NOMO-1 treated with DMSO at 0.1 percent for 48 hours (cell line): ENCODE data around the gene NEXMIF.
"Not testable (repeated sequence)": the region's sequence is repeated elsewhere in the genome, so short reads cannot be mapped to it uniquely, and the experiment has no call there.

Source experiments
- DNase-seq: peaks from one replicate; lab custom pipeline; 2025; ENCODE audit not compliant: unreplicated experiment; lab: John Stamatoyannopoulos, UW

The NEXMIF gene

DNA sequence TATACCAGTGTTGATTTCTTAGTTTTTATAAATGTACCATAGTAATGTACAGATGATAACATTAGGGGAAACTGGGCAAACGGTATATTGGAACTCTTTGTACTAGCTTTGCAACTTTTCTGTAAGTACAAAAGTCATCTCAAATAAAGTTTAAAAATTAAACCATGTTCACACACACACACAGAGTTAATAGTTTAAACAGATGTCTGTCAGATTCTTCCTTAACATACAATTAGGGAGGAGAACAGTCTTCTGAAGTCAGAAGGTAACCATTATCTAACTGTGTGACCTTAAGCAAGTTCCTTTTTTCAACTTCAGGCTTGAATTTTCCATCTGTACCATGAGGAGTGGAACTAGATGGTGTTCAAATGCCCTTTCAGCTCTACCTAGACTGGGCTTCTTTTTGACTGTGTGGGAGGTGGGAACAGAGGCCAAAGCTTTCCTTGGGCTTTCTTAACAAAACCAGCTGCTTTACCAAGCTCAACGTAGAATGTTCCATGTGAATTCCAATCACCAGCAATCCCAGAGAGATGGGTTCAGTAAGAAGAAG lies 127.8 kb downstream of the NEXMIF start:
- DNase-seq = no peak

DNA sequence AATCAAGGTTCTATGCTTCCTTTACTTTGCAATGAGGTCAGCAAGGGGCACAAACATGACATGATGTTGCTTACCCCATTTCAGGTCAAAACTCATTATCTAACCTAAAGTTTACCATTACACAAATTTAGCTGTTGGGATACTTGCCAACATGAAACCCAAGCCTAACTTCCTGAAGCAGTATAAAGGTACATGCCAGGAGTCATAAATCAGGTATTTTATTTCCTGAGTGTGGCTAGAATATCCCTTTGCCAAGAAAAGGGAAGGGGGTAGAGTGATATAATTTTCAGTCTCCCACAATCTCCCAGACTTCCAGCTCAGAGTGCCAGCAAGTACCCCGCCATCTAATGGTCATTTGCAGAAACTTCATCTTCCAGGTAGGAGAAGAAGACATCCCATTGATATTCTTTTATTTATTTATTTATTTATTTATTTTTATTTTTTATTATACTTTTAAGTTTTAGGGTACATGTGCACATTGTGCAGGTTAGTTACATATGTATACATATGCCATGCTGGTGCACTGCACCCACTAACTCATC lies 136.6 kb downstream of the NEXMIF start:
- no peak for DNase-seq

DNA sequence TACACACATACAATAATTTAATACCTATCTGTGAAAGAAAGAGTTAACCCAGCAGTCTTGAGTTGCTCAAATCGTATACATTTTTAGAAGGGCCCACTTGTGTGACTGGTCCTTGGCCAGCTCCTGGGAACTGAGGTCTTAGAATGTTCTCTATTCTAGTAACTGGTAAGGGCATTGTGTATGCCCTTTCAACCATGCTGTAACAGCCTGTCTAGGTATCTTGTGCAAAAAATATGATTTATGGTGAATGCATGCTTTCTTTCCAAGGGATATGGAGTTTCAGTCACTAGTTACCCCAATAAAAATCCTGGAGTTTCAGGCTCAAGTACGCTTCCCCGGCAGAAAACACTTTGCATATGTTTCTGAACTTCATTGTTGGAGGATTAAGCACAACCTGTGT lies 140.6 kb downstream of the NEXMIF start:
- DNase-seq = no peak

DNA sequence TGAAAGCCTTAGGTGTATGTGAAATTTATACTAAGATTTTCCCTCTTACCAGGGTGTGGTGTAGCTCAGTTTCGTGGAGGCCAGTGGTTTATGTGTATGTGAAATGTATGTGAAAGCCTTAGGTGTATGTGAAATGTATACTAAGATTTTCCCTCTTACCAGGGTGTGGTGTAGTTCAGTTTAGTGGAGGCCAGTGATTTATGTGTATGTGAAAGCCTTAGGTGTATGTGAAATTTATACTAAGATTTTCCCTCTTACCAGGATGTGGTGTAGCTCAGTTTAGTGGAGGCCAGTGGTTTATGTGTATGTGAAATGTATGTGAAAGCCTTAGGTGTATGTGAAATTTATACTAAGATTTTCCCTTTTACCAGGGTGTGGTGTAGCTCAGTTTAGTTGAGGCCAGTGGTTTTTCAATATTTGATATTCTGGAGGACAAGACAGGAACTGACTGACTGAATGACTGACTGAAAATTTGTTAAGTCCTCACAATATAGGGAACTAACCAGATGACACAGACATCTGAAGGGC lies 143.7 kb downstream of the NEXMIF start:
- no peak for DNase-seq

DNA sequence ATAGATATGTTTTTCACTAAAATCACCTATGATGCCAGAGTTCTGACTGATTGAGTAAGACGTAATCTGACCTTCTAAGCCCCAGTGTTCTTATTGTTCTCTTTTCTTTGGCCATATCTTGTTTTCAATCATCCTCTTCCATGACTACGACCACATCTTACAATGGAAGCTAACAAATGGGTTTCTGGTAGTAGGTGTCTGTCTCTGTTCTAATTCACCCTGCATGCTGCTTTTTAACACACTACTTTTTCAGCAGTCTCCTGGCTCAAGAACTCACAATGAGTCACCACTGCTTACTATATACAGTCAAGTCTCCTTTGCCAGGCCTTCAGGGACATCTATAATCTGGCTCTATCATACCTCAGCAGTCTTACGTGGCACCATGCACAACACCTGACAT lies 146.1 kb downstream of the NEXMIF start:
- no peak for DNase-seq

DNA sequence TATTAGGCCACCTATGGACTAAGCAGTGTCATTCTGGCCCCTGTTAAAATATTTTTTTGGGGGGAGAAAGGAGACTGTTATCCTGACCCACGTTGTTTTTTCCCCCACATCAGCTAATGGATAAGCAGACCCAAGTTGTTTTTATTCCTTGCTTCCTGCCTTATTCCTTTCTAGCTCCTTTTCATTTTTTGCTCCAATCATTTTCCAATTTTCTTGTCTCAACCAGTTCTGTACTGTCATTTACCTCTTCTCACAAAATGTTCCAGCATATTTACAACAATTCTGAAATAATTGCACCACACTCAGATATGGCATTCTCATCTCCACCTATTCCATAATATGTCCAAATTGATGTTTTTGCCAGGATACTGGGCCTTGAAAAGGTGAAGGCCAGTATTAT lies 150.3 kb downstream of the NEXMIF start:
- DNase-seq = no peak

DNA sequence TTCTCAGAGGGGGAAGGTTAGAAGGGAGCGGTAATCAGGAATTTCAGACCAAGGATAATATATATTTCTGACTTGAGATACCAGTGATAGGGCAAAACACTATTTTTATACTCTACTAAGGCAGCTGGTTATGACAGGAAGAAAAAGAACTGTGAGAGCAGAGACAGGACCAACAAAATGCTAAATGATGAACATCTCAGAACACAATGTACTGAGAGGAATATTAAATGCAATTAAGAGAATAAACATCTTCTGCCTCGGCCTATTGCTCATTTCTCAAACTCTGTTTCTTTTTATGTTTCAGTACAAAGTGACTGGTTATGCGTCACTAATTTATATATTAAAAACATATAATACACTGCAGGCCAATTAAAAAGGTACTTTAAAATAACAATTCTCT lies 188.8 kb downstream of the NEXMIF start:
- DNase-seq = no peak

DNA sequence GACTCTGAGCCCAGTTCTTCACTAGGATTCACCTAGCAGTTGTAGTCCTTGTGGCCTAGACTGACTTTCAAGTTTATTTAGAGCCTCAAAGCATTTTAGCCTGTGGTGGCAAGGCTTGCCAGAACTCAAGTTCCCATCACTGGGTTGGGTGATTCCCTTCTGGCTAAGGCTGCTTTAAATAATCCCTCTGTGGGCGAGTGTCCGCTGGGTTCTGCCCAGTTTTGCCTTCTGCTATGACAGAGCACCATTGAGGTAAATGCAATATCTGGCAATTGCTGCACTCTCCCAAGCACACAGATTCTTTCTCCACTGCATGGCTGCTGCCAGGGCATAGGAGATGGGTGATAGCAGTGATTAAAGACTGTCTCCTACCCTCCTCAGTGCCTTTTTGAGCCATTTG lies 220.0 kb downstream of the NEXMIF start:
- no peak for DNase-seq

DNA sequence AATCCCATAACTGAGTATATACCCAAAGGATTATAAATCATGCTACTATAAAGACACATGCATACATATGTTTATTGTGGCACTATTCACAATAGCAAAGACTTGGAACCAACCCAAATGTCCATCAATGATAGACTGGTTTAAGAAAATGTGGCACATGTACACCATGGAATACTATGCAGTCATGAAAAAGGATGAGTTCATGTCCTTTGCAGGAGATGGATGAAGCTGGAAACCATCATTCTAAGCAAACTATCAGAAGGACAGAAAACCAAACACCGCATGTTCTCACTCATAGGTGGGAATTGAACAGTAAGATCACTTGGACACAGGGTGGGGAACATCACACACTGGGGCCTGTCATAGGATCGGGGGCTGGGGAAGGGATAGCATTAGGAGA lies 223.9 kb downstream of the NEXMIF start:
- not testable (repeated sequence) for DNase-seq

DNA sequence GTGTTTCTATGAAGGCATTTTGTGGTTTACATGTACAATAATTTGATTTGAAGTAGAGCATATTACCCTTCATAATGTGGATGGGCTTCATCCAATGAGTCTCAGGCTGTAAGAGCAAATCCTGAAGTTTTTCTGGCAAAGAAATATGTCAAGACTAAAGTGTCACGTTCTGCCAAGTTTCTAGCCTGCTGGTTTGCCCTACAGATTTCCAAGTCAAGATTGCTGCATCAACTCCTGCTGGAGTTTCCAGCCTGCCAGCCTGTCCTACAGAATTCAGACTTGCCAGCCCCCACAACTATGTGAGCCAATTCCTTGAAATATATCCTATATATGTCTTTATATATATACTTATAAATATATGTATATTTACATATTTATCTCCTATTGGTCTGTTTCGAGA lies 240.8 kb downstream of the NEXMIF start:
- no peak for DNase-seq
